GM23338 (cell line): ENCODE results near the gene USP20. TPM values are rescaled to one million over a fixed set of nuclear protein-coding genes. Genes with fewer than 3 reads are reported as not detected.
A peak's percentile ranks its signal among the peaks of the same experiment; 100 is the strongest.

Experiments
- ATAC-seq: fragments of 200-7000 bp; cut with Tn5 transposase; 3 replicates; pipeline ENCODE4 v1.9.1; 2020
- DNase-seq: peaks from one replicate; pipeline ENCODE4 v3.0.0-alpha.2; 2015; ENCODE audit warnings: low spot score
- H2AFZ ChIP-seq: fragments of 200-600 bp; sonication (generic); 2 replicates; pipeline ENCODE4 v1.8.0; 2016; ENCODE audit warnings: antibody characterized with exemption, mild to moderate bottlenecking, moderate library complexity
- H3F3A ChIP-seq: fragments of 200-600 bp; sonication (generic); replicated peaks from 2 replicates; pipeline ENCODE4 v1.8.0; 2017; ENCODE audit warnings: antibody characterized with exemption, mixed run types, low read depth
- H3K27ac ChIP-seq: fragments of 200-600 bp; sonication (generic); 2 replicates; pipeline ENCODE4 v1.6.1; 2016; ENCODE audit warnings: low read depth
- H3K27me3 ChIP-seq: fragments of 200-600 bp; sonication (generic); 2 replicates; pipeline ENCODE4 v1.8.0; 2016; ENCODE audit warnings: mild to moderate bottlenecking, mixed run types, moderate library complexity; ENCODE audit not compliant: insufficient read depth
- H3K36me3 ChIP-seq: fragments of 200-600 bp; sonication (generic); 2 replicates; pipeline ENCODE4 v1.8.0; 2016; ENCODE audit warnings: mild to moderate bottlenecking; ENCODE audit not compliant: insufficient read depth
- H3K4me1 ChIP-seq: fragments of 200-600 bp; sonication (generic); 2 replicates; pipeline ENCODE4 v1.8.0; 2016; ENCODE audit warnings: mild to moderate bottlenecking, moderate library complexity; ENCODE audit not compliant: insufficient read depth
- H3K4me2 ChIP-seq: fragments of 200-600 bp; sonication (generic); 2 replicates; pipeline ENCODE4 v1.7.1; 2017; ENCODE audit warnings: mixed run types
- H3K4me3 ChIP-seq: fragments of 200-600 bp; sonication (generic); 2 replicates; pipeline ENCODE4 v1.6.1; 2016; ENCODE audit warnings: mixed run types
- H3K79me2 ChIP-seq: fragments of 200-600 bp; sonication (generic); replicated peaks from 2 replicates; pipeline ENCODE4 v1.8.0; 2017; ENCODE audit warnings: mild to moderate bottlenecking; ENCODE audit not compliant: insufficient read depth
- H3K9me2 ChIP-seq: fragments of 200-600 bp; sonication (generic); 2 replicates; pipeline ENCODE4 v1.8.0; 2017; ENCODE audit not compliant: insufficient read depth
- H4K20me1 ChIP-seq: fragments of 200-600 bp; sonication (generic); replicated peaks from 2 replicates; pipeline ENCODE4 v1.8.0; 2017; ENCODE audit warnings: mild to moderate bottlenecking; ENCODE audit not compliant: insufficient read depth
- H3K27ac Mint-ChIP-seq: 2 replicates; pipeline ENCODE4 v1.8.0; 2020; ENCODE audit warnings: inconsistent platforms, mild to moderate bottlenecking, moderate library complexity, mixed read lengths
- H3K27me3 Mint-ChIP-seq: 3 replicates; pipeline ENCODE4 v1.8.0; 2022; ENCODE audit warnings: low read depth, mild to moderate bottlenecking, moderate library complexity, mixed read lengths, inconsistent platforms; ENCODE audit not compliant: insufficient read depth, poor library complexity
- H3K36me3 Mint-ChIP-seq: 3 replicates; pipeline ENCODE4 v1.8.0; 2021; ENCODE audit warnings: low read depth, mild to moderate bottlenecking, inconsistent platforms, moderate library complexity, mixed read lengths
- H3K4me1 Mint-ChIP-seq: 3 replicates; pipeline ENCODE4 v1.8.0; 2020; ENCODE audit warnings: mild to moderate bottlenecking, inconsistent platforms, mixed read lengths
- H3K4me3 Mint-ChIP-seq: 3 replicates; pipeline ENCODE4 v1.8.0; 2021; ENCODE audit warnings: moderate library complexity, mild to moderate bottlenecking, inconsistent platforms, mixed read lengths
- H3K9me3 Mint-ChIP-seq: 3 replicates; pipeline ENCODE4 v1.8.0; 2020; ENCODE audit warnings: moderate library complexity, mild to moderate bottlenecking, inconsistent platforms, mixed read lengths
- CREB1 ChIP-seq: fragments of 250-450 bp; sonication (Bioruptor Pico); IDR thresholded peaks from 2 replicates; pipeline ENCODE4 v1.5.0; 2020; ENCODE audit warnings: low read depth, mild to moderate bottlenecking, moderate library complexity
- EZH2 ChIP-seq: fragments of 200-600 bp; sonication (generic); IDR thresholded peaks from one replicate; pipeline ENCODE4 v1.8.0; 2017; ENCODE audit warnings: antibody characterized with exemption, mild to moderate bottlenecking, low read depth; ENCODE audit not compliant: unreplicated experiment
- EZH2phosphoT487 ChIP-seq: fragments of 200-600 bp; sonication (generic); IDR thresholded peaks from one replicate; pipeline ENCODE4 v1.8.1; 2018; ENCODE audit warnings: antibody characterized with exemption; ENCODE audit not compliant: unreplicated experiment
- JUNB ChIP-seq: IDR thresholded peaks from one replicate; pipeline ENCODE4 v1.6.1; 2016; ENCODE audit warnings: antibody characterized with exemption; ENCODE audit not compliant: unreplicated experiment
- NANOG ChIP-seq: IDR thresholded peaks from 2 replicates; pipeline ENCODE4 v1.6.1; 2016; ENCODE audit warnings: antibody characterized with exemption, borderline replicate concordance
- POLR2AphosphoS5 ChIP-seq: IDR thresholded peaks from 2 replicates; pipeline ENCODE4 v1.6.1; 2016; ENCODE audit warnings: antibody characterized with exemption, low read depth
- REST ChIP-seq: IDR thresholded peaks from one replicate; pipeline ENCODE4 v1.6.1; 2018; ENCODE audit warnings: antibody characterized with exemption; ENCODE audit not compliant: unreplicated experiment
- STAT1 ChIP-seq: IDR thresholded peaks from one replicate; pipeline ENCODE4 v1.6.1; 2016; ENCODE audit warnings: antibody characterized with exemption; ENCODE audit not compliant: unreplicated experiment
- ZNF114 ChIP-seq: fragments of 250-450 bp; sonication (Bioruptor Pico); IDR thresholded peaks from 2 replicates; pipeline ENCODE4 v1.5.0; 2020; ENCODE audit warnings: mild to moderate bottlenecking, moderate library complexity
- ZNF331 ChIP-seq: fragments of 250-450 bp; sonication (Bioruptor Pico); IDR thresholded peaks from 2 replicates; pipeline ENCODE4 v1.5.0; 2020; ENCODE audit warnings: low read depth, mild to moderate bottlenecking, moderate library complexity
- polyA plus RNA-seq: library from polyadenylated mRNA; unstranded; fragments of >200 nt; fragmentation: Nextera tagmentation; extraction: Ambion mirVana; gene quantifications from 2 replicates; pipeline ENCODE4 v1.2.1, GENCODE V29; 2016
- total RNA-seq: library from RNA; depleted of rRNA; stranded (reverse); fragments of >200 nt; shearing (Covaris generic); gene quantifications from 2 replicates; pipeline ENCODE4 v1.2.3, GENCODE V29; 2014
- TF ChIP-seq, protein P1 (sequence below): fragments of 250-450 bp; sonication (Bioruptor Pico); IDR thresholded peaks from 2 replicates; pipeline ENCODE4 v1.5.0; 2020; ENCODE audit warnings: mild to moderate bottlenecking, moderate library complexity
- TF ChIP-seq, protein P2 (sequence below): IDR thresholded peaks from 2 replicates; pipeline ENCODE4 v1.6.1; 2016; ENCODE audit warnings: antibody characterized with exemption
- TF ChIP-seq, protein P3 (sequence below), 2 experiments: fragments of 200-600 bp in 1 of 2; sonication (generic) in 1 of 2; conservative IDR thresholded peaks; 2 replicates each; pipeline versions ENCODE4 v1.5.1 to v1.6.1; 2016 to 2017; ENCODE audit warnings: antibody characterized with exemption in 2 of 2, low read depth in 2 of 2, mild to moderate bottlenecking in 2 of 2, moderate library complexity in 1 of 2

USP20 gene
- total and polyA plus RNA-seq, 2 experiments from 2014 or later, result 10.4 to 13.0 TPM

DNA sequence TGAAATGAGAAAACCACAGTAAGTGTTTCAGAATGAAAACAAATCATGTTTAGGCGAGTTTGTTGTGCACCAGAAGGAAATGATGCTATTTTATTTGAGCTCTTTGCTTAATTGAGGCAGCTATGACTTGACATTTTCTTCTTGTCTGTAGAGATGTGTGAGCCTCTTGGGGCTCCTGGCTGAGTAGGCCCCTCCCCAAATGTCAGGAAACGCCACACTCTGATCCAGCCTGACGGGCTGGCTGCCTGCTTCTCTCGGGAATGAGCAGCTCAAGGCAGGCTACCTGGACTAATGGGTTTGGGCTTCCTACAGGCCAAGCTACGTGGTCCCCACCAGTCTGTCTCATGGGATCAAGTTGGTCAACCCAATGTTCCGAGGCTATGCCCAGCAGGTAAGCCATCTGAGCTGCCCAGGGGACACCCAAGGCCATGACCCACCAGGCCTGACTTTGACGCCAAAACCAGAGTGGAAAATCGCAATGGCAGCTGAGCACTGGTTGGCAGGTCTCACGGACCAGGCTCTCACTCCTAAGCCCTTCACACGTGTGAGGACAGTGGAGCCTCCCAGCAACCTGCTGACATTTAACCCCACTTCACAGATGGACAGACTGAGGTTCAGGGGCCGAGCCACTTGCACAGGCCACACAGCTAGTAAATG lies 29.9 kb downstream of the USP20 start:
- H3K4me2 ChIP-seq, result no peak overlapping the region
- TF ChIP-seq, protein P1, sequence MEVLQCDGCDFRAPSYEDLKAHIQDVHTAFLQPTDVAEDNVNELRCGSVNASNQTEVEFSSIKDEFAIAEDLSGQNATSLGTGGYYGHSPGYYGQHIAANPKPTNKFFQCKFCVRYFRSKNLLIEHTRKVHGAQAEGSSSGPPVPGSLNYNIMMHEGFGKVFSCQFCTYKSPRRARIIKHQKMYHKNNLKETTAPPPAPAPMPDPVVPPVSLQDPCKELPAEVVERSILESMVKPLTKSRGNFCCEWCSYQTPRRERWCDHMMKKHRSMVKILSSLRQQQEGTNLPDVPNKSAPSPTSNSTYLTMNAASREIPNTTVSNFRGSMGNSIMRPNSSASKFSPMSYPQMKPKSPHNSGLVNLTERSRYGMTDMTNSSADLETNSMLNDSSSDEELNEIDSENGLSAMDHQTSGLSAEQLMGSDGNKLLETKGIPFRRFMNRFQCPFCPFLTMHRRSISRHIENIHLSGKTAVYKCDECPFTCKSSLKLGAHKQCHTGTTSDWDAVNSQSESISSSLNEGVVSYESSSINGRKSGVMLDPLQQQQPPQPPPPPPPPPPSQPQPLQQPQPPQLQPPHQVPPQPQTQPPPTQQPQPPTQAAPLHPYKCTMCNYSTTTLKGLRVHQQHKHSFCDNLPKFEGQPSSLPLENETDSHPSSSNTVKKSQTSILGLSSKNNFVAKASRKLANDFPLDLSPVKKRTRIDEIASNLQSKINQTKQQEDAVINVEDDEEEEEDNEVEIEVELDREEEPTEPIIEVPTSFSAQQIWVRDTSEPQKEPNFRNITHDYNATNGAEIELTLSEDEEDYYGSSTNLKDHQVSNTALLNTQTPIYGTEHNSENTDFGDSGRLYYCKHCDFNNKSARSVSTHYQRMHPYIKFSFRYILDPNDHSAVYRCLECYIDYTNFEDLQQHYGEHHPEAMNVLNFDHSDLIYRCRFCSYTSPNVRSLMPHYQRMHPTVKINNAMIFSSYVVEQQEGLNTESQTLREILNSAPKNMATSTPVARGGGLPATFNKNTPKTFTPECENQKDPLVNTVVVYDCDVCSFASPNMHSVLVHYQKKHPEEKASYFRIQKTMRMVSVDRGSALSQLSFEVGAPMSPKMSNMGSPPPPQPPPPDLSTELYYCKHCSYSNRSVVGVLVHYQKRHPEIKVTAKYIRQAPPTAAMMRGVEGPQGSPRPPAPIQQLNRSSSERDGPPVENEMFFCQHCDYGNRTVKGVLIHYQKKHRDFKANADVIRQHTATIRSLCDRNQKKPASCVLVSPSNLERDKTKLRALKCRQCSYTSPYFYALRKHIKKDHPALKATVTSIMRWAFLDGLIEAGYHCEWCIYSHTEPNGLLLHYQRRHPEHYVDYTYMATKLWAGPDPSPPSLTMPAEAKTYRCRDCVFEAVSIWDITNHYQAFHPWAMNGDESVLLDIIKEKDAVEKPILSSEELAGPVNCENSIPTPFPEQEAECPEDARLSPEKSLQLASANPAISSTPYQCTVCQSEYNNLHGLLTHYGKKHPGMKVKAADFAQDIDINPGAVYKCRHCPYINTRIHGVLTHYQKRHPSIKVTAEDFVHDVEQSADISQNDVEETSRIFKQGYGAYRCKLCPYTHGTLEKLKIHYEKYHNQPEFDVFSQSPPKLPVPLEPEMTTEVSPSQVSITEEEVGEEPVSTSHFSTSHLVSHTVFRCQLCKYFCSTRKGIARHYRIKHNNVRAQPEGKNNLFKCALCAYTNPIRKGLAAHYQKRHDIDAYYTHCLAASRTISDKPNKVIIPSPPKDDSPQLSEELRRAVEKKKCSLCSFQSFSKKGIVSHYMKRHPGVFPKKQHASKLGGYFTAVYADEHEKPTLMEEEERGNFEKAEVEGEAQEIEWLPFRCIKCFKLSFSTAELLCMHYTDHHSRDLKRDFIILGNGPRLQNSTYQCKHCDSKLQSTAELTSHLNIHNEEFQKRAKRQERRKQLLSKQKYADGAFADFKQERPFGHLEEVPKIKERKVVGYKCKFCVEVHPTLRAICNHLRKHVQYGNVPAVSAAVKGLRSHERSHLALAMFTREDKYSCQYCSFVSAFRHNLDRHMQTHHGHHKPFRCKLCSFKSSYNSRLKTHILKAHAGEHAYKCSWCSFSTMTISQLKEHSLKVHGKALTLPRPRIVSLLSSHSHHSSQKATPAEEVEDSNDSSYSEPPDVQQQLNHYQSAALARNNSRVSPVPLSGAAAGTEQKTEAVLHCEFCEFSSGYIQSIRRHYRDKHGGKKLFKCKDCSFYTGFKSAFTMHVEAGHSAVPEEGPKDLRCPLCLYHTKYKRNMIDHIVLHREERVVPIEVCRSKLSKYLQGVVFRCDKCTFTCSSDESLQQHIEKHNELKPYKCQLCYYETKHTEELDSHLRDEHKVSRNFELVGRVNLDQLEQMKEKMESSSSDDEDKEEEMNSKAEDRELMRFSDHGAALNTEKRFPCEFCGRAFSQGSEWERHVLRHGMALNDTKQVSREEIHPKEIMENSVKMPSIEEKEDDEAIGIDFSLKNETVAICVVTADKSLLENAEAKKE, result no peak
- TF ChIP-seq POLR2AphosphoS5, result no peak
- no peak for TF ChIP-seq CREB1 (CRISPR knock-in tag)
- TF ChIP-seq, protein P2, sequence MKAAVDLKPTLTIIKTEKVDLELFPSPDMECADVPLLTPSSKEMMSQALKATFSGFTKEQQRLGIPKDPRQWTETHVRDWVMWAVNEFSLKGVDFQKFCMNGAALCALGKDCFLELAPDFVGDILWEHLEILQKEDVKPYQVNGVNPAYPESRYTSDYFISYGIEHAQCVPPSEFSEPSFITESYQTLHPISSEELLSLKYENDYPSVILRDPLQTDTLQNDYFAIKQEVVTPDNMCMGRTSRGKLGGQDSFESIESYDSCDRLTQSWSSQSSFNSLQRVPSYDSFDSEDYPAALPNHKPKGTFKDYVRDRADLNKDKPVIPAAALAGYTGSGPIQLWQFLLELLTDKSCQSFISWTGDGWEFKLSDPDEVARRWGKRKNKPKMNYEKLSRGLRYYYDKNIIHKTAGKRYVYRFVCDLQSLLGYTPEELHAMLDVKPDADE, result no peak
- no peak for TF ChIP-seq REST
- TF ChIP-seq EZH2phosphoT487, result no peak
- no peak for TF ChIP-seq JUNB
- TF ChIP-seq ZNF331 (CRISPR knock-in tag), result no peak
- no peak for TF ChIP-seq ZNF114 (CRISPR knock-in tag)
- no peak for TF ChIP-seq STAT1
- TF ChIP-seq NANOG, result no peak
- TF ChIP-seq EZH2, result no peak
- TF ChIP-seq, protein P3, sequence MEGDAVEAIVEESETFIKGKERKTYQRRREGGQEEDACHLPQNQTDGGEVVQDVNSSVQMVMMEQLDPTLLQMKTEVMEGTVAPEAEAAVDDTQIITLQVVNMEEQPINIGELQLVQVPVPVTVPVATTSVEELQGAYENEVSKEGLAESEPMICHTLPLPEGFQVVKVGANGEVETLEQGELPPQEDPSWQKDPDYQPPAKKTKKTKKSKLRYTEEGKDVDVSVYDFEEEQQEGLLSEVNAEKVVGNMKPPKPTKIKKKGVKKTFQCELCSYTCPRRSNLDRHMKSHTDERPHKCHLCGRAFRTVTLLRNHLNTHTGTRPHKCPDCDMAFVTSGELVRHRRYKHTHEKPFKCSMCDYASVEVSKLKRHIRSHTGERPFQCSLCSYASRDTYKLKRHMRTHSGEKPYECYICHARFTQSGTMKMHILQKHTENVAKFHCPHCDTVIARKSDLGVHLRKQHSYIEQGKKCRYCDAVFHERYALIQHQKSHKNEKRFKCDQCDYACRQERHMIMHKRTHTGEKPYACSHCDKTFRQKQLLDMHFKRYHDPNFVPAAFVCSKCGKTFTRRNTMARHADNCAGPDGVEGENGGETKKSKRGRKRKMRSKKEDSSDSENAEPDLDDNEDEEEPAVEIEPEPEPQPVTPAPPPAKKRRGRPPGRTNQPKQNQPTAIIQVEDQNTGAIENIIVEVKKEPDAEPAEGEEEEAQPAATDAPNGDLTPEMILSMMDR (conservative IDR thresholded peaks at IDR 0.05; ENCODE audit: low read depth in 2 of 2), result no peak
- H4K20me1 ChIP-seq, result no peaks in the 10 kb centered on the region
- Mint-ChIP-seq H3K4me3 (no peak overlapping the region), H3K4me1 (no peaks in the 10 kb centered on the region), H3K36me3 (peaks cover 25% of the 10 kb centered on the region; the same call in 2 of the 3 replicates), H3K9me3 (no peaks in the 10 kb centered on the region; the same call in 2 of the 3 replicates), H3K27ac (peak overlapping the region; percentile 44; the same call in 1 of the 2 replicates), H3K27me3 (peaks cover 12% of the 10 kb centered on the region)
- no peak for DNase-seq
- no peaks in the 10 kb centered on the region for H3K9me2 ChIP-seq
- no peaks in the 10 kb centered on the region for H3K27me3 ChIP-seq
- no peaks in the 10 kb centered on the region for H3K36me3 ChIP-seq
- ATAC-seq, result no peak
- H3K79me2 ChIP-seq, result no peaks in the 10 kb centered on the region
- no peaks in the 10 kb centered on the region for H3K4me1 ChIP-seq
- H2AFZ ChIP-seq, result no peak overlapping the region
- no peak overlapping the region for H3K27ac ChIP-seq
- H3F3A ChIP-seq, result no peaks in the 10 kb centered on the region
- H3K4me3 ChIP-seq, result no peak overlapping the region
